ENCODE data around the gene SLC17A3.

The SLC17A3 gene

GRCh38 chr6:25831532-25832306, 42.3 kb downstream of the SLC17A3 start, which contains the start of gene SLC17A1:
SLC17A1 (minus strand) TSS chr6:25832052; CDS start chr6:25830557, 1,495 bp downstream.
- TF ChIP-seq, protein P1, sequence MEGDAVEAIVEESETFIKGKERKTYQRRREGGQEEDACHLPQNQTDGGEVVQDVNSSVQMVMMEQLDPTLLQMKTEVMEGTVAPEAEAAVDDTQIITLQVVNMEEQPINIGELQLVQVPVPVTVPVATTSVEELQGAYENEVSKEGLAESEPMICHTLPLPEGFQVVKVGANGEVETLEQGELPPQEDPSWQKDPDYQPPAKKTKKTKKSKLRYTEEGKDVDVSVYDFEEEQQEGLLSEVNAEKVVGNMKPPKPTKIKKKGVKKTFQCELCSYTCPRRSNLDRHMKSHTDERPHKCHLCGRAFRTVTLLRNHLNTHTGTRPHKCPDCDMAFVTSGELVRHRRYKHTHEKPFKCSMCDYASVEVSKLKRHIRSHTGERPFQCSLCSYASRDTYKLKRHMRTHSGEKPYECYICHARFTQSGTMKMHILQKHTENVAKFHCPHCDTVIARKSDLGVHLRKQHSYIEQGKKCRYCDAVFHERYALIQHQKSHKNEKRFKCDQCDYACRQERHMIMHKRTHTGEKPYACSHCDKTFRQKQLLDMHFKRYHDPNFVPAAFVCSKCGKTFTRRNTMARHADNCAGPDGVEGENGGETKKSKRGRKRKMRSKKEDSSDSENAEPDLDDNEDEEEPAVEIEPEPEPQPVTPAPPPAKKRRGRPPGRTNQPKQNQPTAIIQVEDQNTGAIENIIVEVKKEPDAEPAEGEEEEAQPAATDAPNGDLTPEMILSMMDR (IDR thresholded peaks at IDR 0.05; ENCODE audit: low read depth, low read length) = no peak
- no peak for TF ChIP-seq MYC (IDR thresholded peaks at IDR 0.05; ENCODE audit: low read depth, low read length)
- DNase-seq (ENCODE audit: low read depth) = no peak

GRCh38 chr6:25830458-25830857, 43.6 kb downstream of the SLC17A3 start:
- TF ChIP-seq POLR2A (IDR thresholded peaks at IDR 0.05; ENCODE audit: extremely low read depth, insufficient read length) (no peak), MYC (IDR thresholded peaks at IDR 0.05; ENCODE audit: low read depth, low read length) (no peak)
- TF ChIP-seq, protein P2, sequence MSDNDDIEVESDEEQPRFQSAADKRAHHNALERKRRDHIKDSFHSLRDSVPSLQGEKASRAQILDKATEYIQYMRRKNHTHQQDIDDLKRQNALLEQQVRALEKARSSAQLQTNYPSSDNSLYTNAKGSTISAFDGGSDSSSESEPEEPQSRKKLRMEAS (IDR thresholded peaks at IDR 0.05; ENCODE audit: low read depth, low read length) = no peak
- TF ChIP-seq, protein P1 (IDR thresholded peaks at IDR 0.05; ENCODE audit: low read depth, low read length) = no peak
- no peak for DNase-seq (ENCODE audit: low read depth)
- H3K4me3 ChIP-seq (ENCODE audit: low read depth, low read length) = no peak overlapping the region

More at GRCh38 chr6:25831532-25832306, 42.3 kb downstream of the SLC17A3 start, which contains the start of gene SLC17A1:
- H3K4me3 ChIP-seq (ENCODE audit: low read depth, low read length) = no peak within 1 kb of the TSS

- H3K4me3 ChIP-seq (ENCODE audit: low read depth, low read length) = no peak overlapping the region
- TF ChIP-seq, protein P2 (IDR thresholded peaks at IDR 0.05; ENCODE audit: low read depth, low read length) = no peak
- TF ChIP-seq MYC (IDR thresholded peaks at IDR 0.05; ENCODE audit: low read depth, low read length) (no peak), POLR2A (IDR thresholded peaks at IDR 0.05; ENCODE audit: extremely low read depth, insufficient read length) (no peak)
- TF ChIP-seq, protein P1 (IDR thresholded peaks at IDR 0.05; ENCODE audit: low read depth, low read length) = no peak
- DNase-seq (ENCODE audit: low read depth) = no peak
Measured at GRCh38 chr6:25829375-25829774, 44.7 kb downstream of the SLC17A3 start.

DNA sequence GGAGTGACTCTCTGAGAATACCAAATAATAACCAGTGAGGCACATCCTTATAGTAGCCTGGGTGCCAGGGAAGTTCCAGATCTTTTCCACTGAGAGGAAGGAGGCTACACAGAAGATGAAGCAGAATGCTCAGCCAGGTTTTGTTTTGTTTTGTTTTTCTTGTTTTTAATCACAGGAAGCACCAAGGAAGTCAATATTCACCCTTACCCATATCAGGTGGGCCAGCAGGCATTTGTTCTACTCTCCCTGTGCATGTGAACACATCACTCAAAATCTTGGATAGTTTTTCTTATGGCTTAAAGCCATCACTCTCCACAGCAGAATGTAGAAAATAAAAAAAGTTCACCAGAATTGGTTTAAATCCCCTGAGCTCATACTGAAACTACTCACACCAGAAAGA, 52.7 kb downstream of the SLC17A3 start:
- DNase-seq (ENCODE audit: low read depth) = no peak
- no peak overlapping the region for H3K4me3 ChIP-seq (ENCODE audit: low read depth, low read length)
- TF ChIP-seq POLR2A (IDR thresholded peaks at IDR 0.05; ENCODE audit: extremely low read depth, insufficient read length) (no peak), MYC (IDR thresholded peaks at IDR 0.05; ENCODE audit: low read depth, low read length) (no peak)
- TF ChIP-seq, protein P1 (IDR thresholded peaks at IDR 0.05; ENCODE audit: low read depth, low read length) = no peak
- TF ChIP-seq, protein P2 (IDR thresholded peaks at IDR 0.05; ENCODE audit: low read depth, low read length) = no peak

DNA sequence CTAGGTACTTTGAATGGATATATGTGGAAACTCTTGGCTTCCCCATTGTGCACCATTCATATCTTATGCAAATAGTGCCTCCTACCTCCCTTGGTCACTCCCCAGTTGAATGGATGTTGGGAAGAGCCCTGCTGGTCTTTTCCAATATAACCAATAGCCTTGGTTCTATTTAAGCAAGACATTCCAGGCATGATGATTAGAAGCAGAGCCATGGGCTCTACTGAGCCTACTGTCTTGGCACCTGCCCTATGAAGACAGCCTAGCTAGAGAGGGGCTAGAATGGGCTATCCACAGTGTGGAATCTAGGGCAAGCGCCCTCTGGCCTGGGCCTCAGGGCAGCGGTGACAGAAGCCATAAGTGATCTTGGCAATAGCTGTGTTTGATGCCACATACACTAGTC, 57.8 kb downstream of the SLC17A3 start:
- TF ChIP-seq POLR2A (IDR thresholded peaks at IDR 0.05; ENCODE audit: extremely low read depth, insufficient read length) = no peak
- TF ChIP-seq, protein P1 (IDR thresholded peaks at IDR 0.05; ENCODE audit: low read depth, low read length) = no peak
- no peak for DNase-seq (ENCODE audit: low read depth)
- H3K4me3 ChIP-seq (ENCODE audit: low read depth, low read length) = no peak overlapping the region

- no peak for TF ChIP-seq MYC (IDR thresholded peaks at IDR 0.05; ENCODE audit: low read depth, low read length)
- TF ChIP-seq, protein P2 (IDR thresholded peaks at IDR 0.05; ENCODE audit: low read depth, low read length) = no peak
- TF ChIP-seq, protein P1 (IDR thresholded peaks at IDR 0.05; ENCODE audit: low read depth, low read length) = no peak
- TF ChIP-seq POLR2A (IDR thresholded peaks at IDR 0.05; ENCODE audit: extremely low read depth, insufficient read length) = no peak
- DNase-seq (ENCODE audit: low read depth) = no peak
- no peak overlapping the region for H3K4me3 ChIP-seq (ENCODE audit: low read depth, low read length)
Measured at GRCh38 chr6:25815194-25815593, 58.8 kb downstream of the SLC17A3 start.
